ENCODE results near the gene GCFC2.

Gene GCFC2

DNA sequence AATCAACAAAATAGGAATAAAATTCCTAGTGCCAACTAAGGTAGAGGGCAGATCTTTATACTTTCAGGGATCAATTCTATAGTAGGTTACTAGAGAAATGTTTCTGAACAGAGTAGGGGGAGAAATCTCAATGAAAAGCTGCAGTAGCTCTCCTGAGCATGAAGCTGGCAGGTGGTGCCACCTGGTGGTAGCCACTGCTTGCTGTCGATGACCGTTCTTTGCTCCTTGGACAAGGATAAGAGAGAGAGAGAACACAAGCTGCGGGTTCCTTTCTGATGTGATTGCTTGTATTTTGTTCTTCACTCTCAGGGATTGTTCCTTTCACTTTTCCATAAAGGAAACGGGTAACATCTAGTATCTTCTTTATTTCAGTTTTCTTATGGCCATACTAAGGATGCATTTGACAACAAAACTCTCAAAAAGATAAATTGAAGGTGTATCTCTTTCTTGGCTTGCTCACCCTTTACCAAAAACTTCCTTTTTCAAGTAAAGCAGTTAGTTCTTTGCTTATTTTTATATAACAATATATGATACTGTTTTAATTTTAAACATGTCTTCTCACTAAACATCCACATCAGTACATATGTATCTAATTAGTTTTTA, 82.7 kb downstream of the GCFC2 start:
- no peak overlapping the region for H3K4me3 ChIP-seq (ENCODE audit: low read depth, low read length)
- peaks cover 13% of the 10 kb centered on the region for H3K27me3 ChIP-seq (ENCODE audit: insufficient read depth, low read depth, severe bottlenecking)
- no peaks in the 10 kb centered on the region for H3K9me3 ChIP-seq (ENCODE audit: severe bottlenecking)
- no peak overlapping the region for H3K27ac ChIP-seq
- TF ChIP-seq, protein P1, sequence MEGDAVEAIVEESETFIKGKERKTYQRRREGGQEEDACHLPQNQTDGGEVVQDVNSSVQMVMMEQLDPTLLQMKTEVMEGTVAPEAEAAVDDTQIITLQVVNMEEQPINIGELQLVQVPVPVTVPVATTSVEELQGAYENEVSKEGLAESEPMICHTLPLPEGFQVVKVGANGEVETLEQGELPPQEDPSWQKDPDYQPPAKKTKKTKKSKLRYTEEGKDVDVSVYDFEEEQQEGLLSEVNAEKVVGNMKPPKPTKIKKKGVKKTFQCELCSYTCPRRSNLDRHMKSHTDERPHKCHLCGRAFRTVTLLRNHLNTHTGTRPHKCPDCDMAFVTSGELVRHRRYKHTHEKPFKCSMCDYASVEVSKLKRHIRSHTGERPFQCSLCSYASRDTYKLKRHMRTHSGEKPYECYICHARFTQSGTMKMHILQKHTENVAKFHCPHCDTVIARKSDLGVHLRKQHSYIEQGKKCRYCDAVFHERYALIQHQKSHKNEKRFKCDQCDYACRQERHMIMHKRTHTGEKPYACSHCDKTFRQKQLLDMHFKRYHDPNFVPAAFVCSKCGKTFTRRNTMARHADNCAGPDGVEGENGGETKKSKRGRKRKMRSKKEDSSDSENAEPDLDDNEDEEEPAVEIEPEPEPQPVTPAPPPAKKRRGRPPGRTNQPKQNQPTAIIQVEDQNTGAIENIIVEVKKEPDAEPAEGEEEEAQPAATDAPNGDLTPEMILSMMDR (IDR thresholded peaks at IDR 0.05; ENCODE audit: low read depth, low read length) = peak; percentile 98
- no peaks in the 10 kb centered on the region for H3K36me3 ChIP-seq
- DNase-seq = peak; percentile 85

GRCh38 chr2:75622929-75623328, 87.8 kb downstream of the GCFC2 start:
- no peak overlapping the region for H3K4me3 ChIP-seq (ENCODE audit: low read depth, low read length)
- DNase-seq = no peak
- H3K36me3 ChIP-seq = no peaks in the 10 kb centered on the region
- H3K27ac ChIP-seq = no peak overlapping the region
- H3K9me3 ChIP-seq (ENCODE audit: severe bottlenecking) = no peaks in the 10 kb centered on the region
- TF ChIP-seq, protein P1 (IDR thresholded peaks at IDR 0.05; ENCODE audit: low read depth, low read length) = no peak
- peaks cover 40% of the 10 kb centered on the region for H3K27me3 ChIP-seq (ENCODE audit: insufficient read depth, low read depth, severe bottlenecking)

GRCh38 chr2:75622500-75622899, 88.2 kb downstream of the GCFC2 start:
- H3K36me3 ChIP-seq = no peaks in the 10 kb centered on the region
- DNase-seq = no peak
- H3K27me3 ChIP-seq (ENCODE audit: insufficient read depth, low read depth, severe bottlenecking) = peaks cover 42% of the 10 kb centered on the region
- H3K4me3 ChIP-seq (ENCODE audit: low read depth, low read length) = no peak overlapping the region
- no peak overlapping the region for H3K27ac ChIP-seq
- TF ChIP-seq, protein P1 (IDR thresholded peaks at IDR 0.05; ENCODE audit: low read depth, low read length) = no peak
- no peaks in the 10 kb centered on the region for H3K9me3 ChIP-seq (ENCODE audit: severe bottlenecking)

DNA sequence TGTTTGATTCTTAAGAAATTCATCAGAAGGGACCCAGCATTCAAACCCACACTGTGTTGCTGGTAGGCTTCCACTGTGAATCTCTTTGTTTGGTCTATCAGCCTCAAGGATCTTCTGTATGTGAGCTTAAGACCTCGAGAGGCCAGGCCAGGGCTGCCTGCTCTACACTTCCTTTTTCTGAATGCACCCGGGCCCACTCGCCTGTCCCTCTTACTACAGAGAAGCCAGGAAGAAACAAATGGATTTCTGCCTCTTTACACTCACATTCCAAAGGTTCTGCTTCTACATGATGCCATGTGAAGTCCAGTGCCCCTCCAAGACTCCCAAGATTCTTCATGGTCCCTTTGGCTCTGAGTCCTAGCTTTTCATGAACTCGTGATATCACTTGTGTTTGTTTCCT, 89.5 kb downstream of the GCFC2 start:
- Histone ChIP-seq H3K9me3 (ENCODE audit: severe bottlenecking) (peaks cover 5% of the 10 kb centered on the region), H3K27ac (no peak overlapping the region), H3K27me3 (ENCODE audit: insufficient read depth, low read depth, severe bottlenecking) (peaks cover 41% of the 10 kb centered on the region), H3K36me3 (no peaks in the 10 kb centered on the region), H3K4me3 (ENCODE audit: low read depth, low read length) (no peak overlapping the region)
- TF ChIP-seq, protein P1 (IDR thresholded peaks at IDR 0.05; ENCODE audit: low read depth, low read length) = no peak
- DNase-seq = no peak

DNA sequence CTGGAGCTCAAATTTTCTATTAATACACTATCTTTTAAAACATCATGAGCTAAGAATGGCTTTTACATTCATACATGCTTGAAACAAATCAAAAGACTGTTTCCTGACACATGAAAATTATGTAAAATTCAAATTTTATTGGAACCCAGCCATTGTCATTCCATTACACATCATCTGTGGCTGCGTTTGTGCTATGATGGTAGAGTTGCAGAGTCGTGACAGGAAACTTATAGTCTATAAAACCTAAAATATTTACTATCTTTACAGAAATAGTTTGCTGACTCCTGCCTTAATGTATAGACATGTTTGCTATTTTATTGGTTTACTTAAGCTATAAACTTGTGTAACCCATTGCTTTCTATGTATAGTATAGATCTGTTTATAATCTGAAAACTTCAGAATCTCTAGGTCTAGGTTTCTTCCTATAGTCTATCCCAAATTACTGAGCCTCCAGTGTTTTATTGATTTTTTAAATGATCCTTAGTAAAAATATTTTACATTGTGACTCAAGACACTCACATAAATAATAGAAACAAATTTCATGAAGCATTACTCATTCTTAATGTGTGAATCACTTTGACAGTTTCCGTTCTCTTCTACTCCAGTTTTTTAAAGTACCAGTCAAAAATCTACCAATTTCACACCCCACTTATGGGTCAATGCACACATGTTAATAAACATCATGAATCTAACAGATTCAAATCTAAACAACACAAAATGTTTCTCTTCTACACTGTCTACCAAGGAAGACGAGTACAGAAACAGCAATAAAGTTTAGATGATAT, 90.6 kb downstream of the GCFC2 start:
- no peak overlapping the region for H3K4me3 ChIP-seq (ENCODE audit: low read depth, low read length)
- no peak overlapping the region for H3K27ac ChIP-seq
- H3K36me3 ChIP-seq = no peaks in the 10 kb centered on the region
- TF ChIP-seq, protein P1 (IDR thresholded peaks at IDR 0.05; ENCODE audit: low read depth, low read length) = no peak
- no peak for DNase-seq
- peaks cover 39% of the 10 kb centered on the region for H3K27me3 ChIP-seq (ENCODE audit: insufficient read depth, low read depth, severe bottlenecking)
- peaks cover 5% of the 10 kb centered on the region for H3K9me3 ChIP-seq (ENCODE audit: severe bottlenecking)

Data from WERI-Rb-1 (cell line).